Measurements from ENCODE around the gene NAPSA.
A peak's percentile ranks its signal among the peaks of the same experiment; 100 is the strongest.

Gene NAPSA

GRCh38 chr19:50384685-50385535 is 19.5 kb upstream of the NAPSA start:
- no peak for DNase-seq (ENCODE audit: insufficient read length, low spot score)
- no peak for FAIRE-seq

- DNase-seq (ENCODE audit: insufficient read length, low spot score) (peak; percentile 95), FAIRE-seq (peak; percentile 96)
Observed at GRCh38 chr19:50383852-50384684, 18.6 kb upstream of the NAPSA start, which contains the start of gene POLD1. POLD1 (plus strand) TSS chr19:50384347; CDS start chr19:50398852, 14,505 bp downstream.

- FAIRE-seq (no peak), DNase-seq (ENCODE audit: insufficient read length, low spot score) (no peak)
Observed at GRCh38 chr19:50383001-50383851, 17.8 kb upstream of the NAPSA start.

- DNase-seq (ENCODE audit: insufficient read length, low spot score) (no peak), FAIRE-seq (no peak)
Observed at GRCh38 chr19:50381881-50382729, 16.7 kb upstream of the NAPSA start.

- no peak for FAIRE-seq
- no peak for DNase-seq (ENCODE audit: insufficient read length, low spot score)
Observed at GRCh38 chr19:50380751-50381151, 15.3 kb upstream of the NAPSA start.

- FAIRE-seq (no peak), DNase-seq (ENCODE audit: insufficient read length, low spot score) (no peak)
Observed at GRCh38 chr19:50380137-50380536, 14.7 kb upstream of the NAPSA start.

- FAIRE-seq (no peak), DNase-seq (ENCODE audit: insufficient read length, low spot score) (no peak)
Observed at GRCh38 chr19:50379602-50380001, 14.2 kb upstream of the NAPSA start.

GRCh38 chr19:50378863-50379236 is 13.4 kb upstream of the NAPSA start:
- DNase-seq (ENCODE audit: insufficient read length, low spot score) (no peak), FAIRE-seq (no peak)

GRCh38 chr19:50378169-50378862 is 12.9 kb upstream of the NAPSA start:
- FAIRE-seq (no peak), DNase-seq (ENCODE audit: insufficient read length, low spot score) (no peak)

- DNase-seq (ENCODE audit: insufficient read length, low spot score): no peak
- no peak for FAIRE-seq
Observed at GRCh38 chr19:50377517-50377916, 12.1 kb upstream of the NAPSA start.

- FAIRE-seq (no peak), DNase-seq (ENCODE audit: insufficient read length, low spot score) (no peak)
Observed at GRCh38 chr19:50377051-50377461, 11.6 kb upstream of the NAPSA start.

GRCh38 chr19:50376166-50377050 is 11.0 kb upstream of the NAPSA start, which contains the start of gene NR1H2:
NR1H2 (plus strand) TSS chr19:50376457; CDS start chr19:50377606, 1,149 bp downstream.
- peak; percentile 93 for FAIRE-seq
- DNase-seq (ENCODE audit: insufficient read length, low spot score): peak; percentile 83

GRCh38 chr19:50371914-50372475 is 6.6 kb upstream of the NAPSA start:
- no peak for DNase-seq (ENCODE audit: insufficient read length, low spot score)
- FAIRE-seq: no peak

GRCh38 chr19:50368649-50369570 is 3.5 kb upstream of the NAPSA start:
- peak; percentile 89 for DNase-seq (ENCODE audit: insufficient read length, low spot score)
- peak; percentile 51 for FAIRE-seq

GRCh38 chr19:50362656-50363424 is 2.6 kb downstream of the NAPSA start:
- DNase-seq (ENCODE audit: insufficient read length, low spot score): no peak
- no peak for FAIRE-seq

GRCh38 chr19:50362030-50362412 is 3.4 kb downstream of the NAPSA start:
- FAIRE-seq (no peak), DNase-seq (ENCODE audit: insufficient read length, low spot score) (no peak)
